Psoas muscle (tissue), 8 donors: ENCODE measurements around the gene FGGY. TPM values are rescaled to one million over a fixed set of nuclear protein-coding genes. Genes with fewer than 3 reads are reported as not detected.

Source experiments
- ATAC-seq, 4 donors: fragments of 200-7000 bp; cut with Tn5 transposase; one replicate each; pipeline ENCODE4 v1.9.1; 2020; ENCODE audit warnings: moderate library complexity in 3 of 4, mild to moderate bottlenecking in 2 of 4
- DNase-seq, 2 donors: peaks; one replicate each; pipeline ENCODE4 v3.0.0-alpha.2; 2020
- H3K27ac ChIP-seq: fragments of 200-600 bp; one replicate; pipeline ENCODE4 v1.8.0; 2022
- H3K27me3 ChIP-seq, 3 donors: fragments of 200-600 bp in 1 of 3; one replicate each; pipeline versions ENCODE4 v1.6.1 to v1.8.0; 2013 to 2022; ENCODE audit warnings: low read length in 2 of 3, mild to moderate bottlenecking in 2 of 3, moderate library complexity in 1 of 3; ENCODE audit not compliant: insufficient read depth in 3 of 3
- H3K36me3 ChIP-seq, 2 donors: fragments of 200-600 bp in 1 of 2; one replicate each; pipeline versions ENCODE4 v1.6.1 to v1.8.0; 2013 to 2022; ENCODE audit warnings: low read depth in 1 of 2, mild to moderate bottlenecking in 1 of 2, moderate library complexity in 1 of 2; ENCODE audit not compliant: insufficient read depth in 1 of 2
- H3K4me1 ChIP-seq: fragments of 200-600 bp; one replicate; pipeline ENCODE4 v1.8.0; 2022
- H3K4me3 ChIP-seq: fragments of 200-600 bp; one replicate; pipeline ENCODE4 v1.8.0; 2022; ENCODE audit warnings: mild to moderate bottlenecking
- H3K9me3 ChIP-seq: fragments of 200-600 bp; one replicate; pipeline ENCODE4 v1.8.0; 2022
- CTCF ChIP-seq: fragments of 200-600 bp; IDR thresholded peaks from one replicate; pipeline ENCODE4 v1.8.0; 2022; ENCODE audit warnings: antibody characterized with exemption
- WGBS, 3 donors: extraction: QIAGEN DNeasy Blood & Tissue Kit; methylation state at CpG; one replicate each; pipeline versions ENCODE4 v1.1.6 to v1.1.7; 2013; 5-methylcytosine and 5-hydroxymethylcytosine counted together
- intact Hi-C, 2 donors: fragments of 100-400 bp; cut with DNase I; formaldehyde crosslinking; loops; one replicate each; pipeline versions ENCODE4 v1.11.0 to v1.14.2; 2022
- polyA plus RNA-seq, 3 donors: library from polyadenylated mRNA; stranded (reverse); fragments of 200-250 nt; gene quantifications; one replicate each; pipeline ENCODE4 v1.2.3, GENCODE V29; 2013
- total RNA-seq, 4 donors: library from RNA; stranded (reverse); fragmentation: NEBNext Ultra II Directional in 2 of 4; extraction: Animal tissue kit (Norgen Biotek cat#: 25700) in 2 of 4; gene quantifications; one replicate each; pipeline versions ENCODE4 v1.2.1 to v1.2.4, GENCODE V29; 2021 to 2023
- donor health status: healthy with polysubstance abuse.
- donor health status: DM: no; HTN: no; CAD: no; lungs with moderate emphysema.
- donor health status: Bipolar disorder and iron deficiency.
- donor health status: healthy.
- donor health status: DM: yes; HTN: yes; CAD: no.
- donor health status: DM: no; HTN: no; CAD: no.
- donor health status: DM: no; HTN: no; CAD: no.
- donor health status: DM: yes; HTN: yes; CAD: no.

Gene FGGY
- total and polyA plus RNA-seq, 7 donors = 11.9 to 72.2 (median 46.5) TPM

GRCh38 chr1:59302871-59303270 is 6.0 kb downstream of the FGGY start:
- intact Hi-C loops = no loop called here
- Histone ChIP-seq H3K9me3 (peaks cover 12% of the 10 kb centered on the region), H3K4me3 (no peak overlapping the region), H3K27ac (peak overlapping the region; percentile 38), H3K36me3 (no peaks in the 10 kb centered on the region), H3K4me1 (peaks cover 23% of the 10 kb centered on the region), H3K27me3 (no peaks in the 10 kb centered on the region)
- WGBS, 3 donors = 63 to 80% (median 75%) methylated on average over 2 of the region's 2 CpGs
- ATAC-seq (peak in 3 of 4 donors; percentile 70 to 77 (median 74)), DNase-seq (no peak)
- no peak for TF ChIP-seq CTCF

- H3K9me3 ChIP-seq = peaks cover 12% of the 10 kb centered on the region
- ATAC-seq (no peak), DNase-seq (no peak)
- H3K36me3 ChIP-seq = no peaks in the 10 kb centered on the region
- no peak overlapping the region for H3K4me3 ChIP-seq
- H3K27ac ChIP-seq = no peak overlapping the region
- intact Hi-C loops = no loop called here
- no peaks in the 10 kb centered on the region for H3K27me3 ChIP-seq
- peaks cover 23% of the 10 kb centered on the region for H3K4me1 ChIP-seq
- no peak for TF ChIP-seq CTCF
Measured at GRCh38 chr1:59305188-59305587, 8.3 kb downstream of the FGGY start.

- Histone ChIP-seq H3K9me3 (peaks cover 12% of the 10 kb centered on the region), H3K4me1 (peaks cover 31% of the 10 kb centered on the region), H3K27me3 (no peaks in the 10 kb centered on the region), H3K36me3 (no peaks in the 10 kb centered on the region), H3K4me3 (no peak overlapping the region), H3K27ac (no peak overlapping the region)
- ATAC-seq (no peak), DNase-seq (no peak)
- intact Hi-C loops = no loop called here
- no peak for TF ChIP-seq CTCF
Measured at GRCh38 chr1:59307591-59307990, 10.7 kb downstream of the FGGY start.

GRCh38 chr1:59308839-59309238 is 11.9 kb downstream of the FGGY start:
- DNase-seq = no peak
- TF ChIP-seq CTCF = no peak
- Histone ChIP-seq H3K9me3 (peaks cover 12% of the 10 kb centered on the region), H3K36me3 (no peaks in the 10 kb centered on the region), H3K4me3 (no peak overlapping the region), H3K27ac (no peak overlapping the region), H3K27me3 (no peaks in the 10 kb centered on the region), H3K4me1 (peaks cover 26% of the 10 kb centered on the region)
- intact Hi-C loops = no loop called here
- no peak for ATAC-seq

GRCh38 chr1:59309392-59309791 is 12.5 kb downstream of the FGGY start:
- WGBS, 3 donors = 68 to 87% (median 75%) methylated on average over 5 of the region's 5 CpGs
- no peak for ATAC-seq
- H3K36me3 ChIP-seq = no peaks in the 10 kb centered on the region
- peaks cover 26% of the 10 kb centered on the region for H3K4me1 ChIP-seq
- H3K9me3 ChIP-seq = peaks cover 12% of the 10 kb centered on the region
- no peaks in the 10 kb centered on the region for H3K27me3 ChIP-seq
- peak overlapping the region; percentile 74 for H3K27ac ChIP-seq
- peak overlapping the region; percentile 64 for H3K4me3 ChIP-seq
- DNase-seq = no peak
- no peak for TF ChIP-seq CTCF
- intact Hi-C loops = no loop called here
